GM18870 (cell line): Measurements from ENCODE around the gene CHRNA4.
"Not testable (repeated sequence)": the region's sequence is repeated elsewhere in the genome, so short reads cannot be mapped to it uniquely, and the experiment has no call there.

Experiments used
- ATAC-seq: cut with Tn5 transposase; IDR thresholded peaks from one replicate; pipeline ENCODE4 v1.9.1; 2021; ENCODE audit warnings: moderate library complexity; ENCODE audit not compliant: unreplicated experiment

The CHRNA4 gene

DNA sequence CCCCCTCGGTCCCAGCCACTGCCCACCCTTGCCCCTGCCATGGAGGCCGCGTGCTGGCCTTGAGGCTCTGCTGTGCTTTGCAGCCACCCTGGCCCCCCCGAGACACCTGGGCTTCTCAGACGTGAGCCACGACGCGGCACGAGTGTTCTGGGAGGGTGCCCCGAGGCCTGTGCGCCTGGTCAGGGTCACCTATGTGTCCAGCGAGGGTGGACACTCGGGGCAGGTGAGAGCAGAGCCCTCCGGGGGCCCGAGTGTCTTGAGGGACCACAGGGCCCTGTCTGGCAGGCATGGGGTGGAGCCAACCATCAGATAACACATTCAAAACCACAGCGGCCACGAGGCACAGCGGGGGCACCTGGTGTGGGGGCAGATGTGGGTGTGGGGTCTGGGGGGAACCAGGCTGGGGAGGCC lies 49.3 kb downstream of the CHRNA4 start:
- no peak for ATAC-seq

GRCh38 chr20:63311186-63311832 lies 49.8 kb downstream of the CHRNA4 start:
- ATAC-seq = no peak

DNA sequence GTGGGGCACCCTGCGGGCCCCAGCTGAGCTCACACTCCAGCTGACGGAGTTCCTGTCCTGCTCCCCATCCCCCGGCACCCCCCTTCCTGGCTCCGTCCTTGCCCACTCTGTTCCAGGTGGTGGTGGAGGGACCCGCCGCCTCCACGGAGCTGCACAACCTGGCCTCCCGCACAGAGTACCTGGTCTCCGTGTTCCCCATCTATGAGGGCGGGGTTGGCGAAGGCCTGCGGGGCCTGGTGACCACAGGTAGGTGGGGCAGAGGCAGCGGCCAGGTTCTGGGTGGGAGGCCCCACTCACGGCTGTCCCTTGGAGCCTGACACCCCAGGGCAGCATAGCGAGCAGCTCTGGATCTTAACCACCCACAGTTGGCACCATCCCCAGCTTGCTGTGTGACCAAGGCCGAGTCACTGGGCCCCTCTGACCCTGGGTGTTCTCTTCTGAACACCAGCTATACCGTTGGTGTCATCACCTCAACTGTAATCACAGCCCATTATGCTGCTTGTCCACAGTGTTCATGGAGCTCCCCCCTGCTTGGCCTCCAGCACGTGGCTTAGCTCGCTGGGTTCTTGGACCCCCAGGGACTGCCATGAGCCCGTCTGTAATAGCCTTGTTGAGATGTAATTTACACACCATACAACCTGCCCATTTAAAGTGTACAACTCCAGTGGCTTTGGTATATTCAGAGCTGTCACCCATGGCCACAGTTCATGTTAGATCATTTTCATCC lies 50.7 kb downstream of the CHRNA4 start:
- ATAC-seq = no peak

GRCh38 chr20:63309261-63310071 lies 51.7 kb downstream of the CHRNA4 start:
- no peak for ATAC-seq

- no peak for ATAC-seq
Measured at GRCh38 chr20:63308218-63308911, 52.8 kb downstream of the CHRNA4 start.

GRCh38 chr20:63307538-63308217 lies 53.5 kb downstream of the CHRNA4 start:
- ATAC-seq = no peak

- no peak for ATAC-seq
Measured at GRCh38 chr20:63306673-63307537, 54.2 kb downstream of the CHRNA4 start.

DNA sequence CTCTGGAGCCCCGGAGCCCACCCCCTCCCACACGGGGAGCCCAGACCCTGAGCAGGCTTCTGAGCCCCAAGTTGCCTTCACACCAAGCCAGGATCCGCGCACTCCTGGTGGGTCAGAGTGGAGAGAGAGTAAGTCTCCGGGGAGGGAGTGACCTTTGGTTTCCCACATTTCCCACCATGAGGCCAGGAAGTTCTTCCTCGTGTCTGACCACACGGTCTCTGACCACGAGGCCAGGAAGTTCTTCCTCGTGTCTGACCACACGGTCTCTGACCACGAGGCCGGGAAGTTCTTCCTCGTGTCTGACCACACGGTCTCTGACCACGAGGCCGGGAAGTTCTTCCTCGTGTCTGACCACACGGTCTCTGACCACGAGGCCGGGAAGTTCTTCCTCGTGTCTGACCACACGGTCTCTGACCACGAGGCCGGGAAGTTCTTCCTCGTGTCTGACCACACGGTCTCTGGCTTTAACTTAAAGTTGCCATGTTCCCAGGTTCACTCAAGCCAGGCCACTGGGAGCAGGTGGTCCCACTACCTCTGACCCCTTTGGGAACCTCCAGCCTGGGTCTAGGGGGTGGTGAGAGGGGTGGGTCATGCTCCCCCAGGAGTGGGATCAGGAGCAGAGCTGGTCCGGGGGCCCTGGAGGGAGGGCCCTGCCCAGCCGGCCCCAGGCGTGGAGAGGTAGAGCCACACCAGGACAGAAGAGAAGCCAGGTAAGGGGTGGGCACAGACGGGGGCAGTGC lies 55.0 kb downstream of the CHRNA4 start:
- not testable (repeated sequence) for ATAC-seq

- ATAC-seq = no peak
Measured at GRCh38 chr20:63305393-63305792, 55.8 kb downstream of the CHRNA4 start.

DNA sequence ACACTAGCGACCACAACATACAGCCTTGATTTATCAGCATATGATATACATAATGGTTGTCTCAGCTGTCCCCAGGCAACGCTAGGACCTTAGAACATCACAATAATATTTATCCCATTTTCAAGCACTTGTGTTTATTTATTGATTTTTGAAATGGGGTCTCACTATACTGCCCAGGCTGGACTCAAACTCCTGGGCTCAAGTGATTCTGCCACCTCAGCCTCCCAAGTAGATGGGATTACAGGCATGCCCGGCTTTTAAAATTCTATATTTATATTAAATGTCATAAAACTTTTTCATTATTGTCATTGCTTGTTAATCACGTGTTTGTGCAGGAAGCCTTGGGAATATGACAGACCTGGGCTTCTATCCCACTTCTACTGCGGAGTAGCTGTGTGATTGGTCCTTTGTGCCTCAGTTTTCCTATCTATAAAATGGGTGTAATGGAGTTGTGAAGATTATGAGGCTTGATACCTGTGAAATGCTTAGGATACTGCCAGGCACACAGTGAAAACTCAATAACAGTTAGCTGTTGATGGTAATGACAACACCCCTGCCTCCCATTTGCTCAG lies 58.0 kb downstream of the CHRNA4 start:
- no peak for ATAC-seq

- no peak for ATAC-seq
Measured at GRCh38 chr20:63301671-63302070, 59.5 kb downstream of the CHRNA4 start.

DNA sequence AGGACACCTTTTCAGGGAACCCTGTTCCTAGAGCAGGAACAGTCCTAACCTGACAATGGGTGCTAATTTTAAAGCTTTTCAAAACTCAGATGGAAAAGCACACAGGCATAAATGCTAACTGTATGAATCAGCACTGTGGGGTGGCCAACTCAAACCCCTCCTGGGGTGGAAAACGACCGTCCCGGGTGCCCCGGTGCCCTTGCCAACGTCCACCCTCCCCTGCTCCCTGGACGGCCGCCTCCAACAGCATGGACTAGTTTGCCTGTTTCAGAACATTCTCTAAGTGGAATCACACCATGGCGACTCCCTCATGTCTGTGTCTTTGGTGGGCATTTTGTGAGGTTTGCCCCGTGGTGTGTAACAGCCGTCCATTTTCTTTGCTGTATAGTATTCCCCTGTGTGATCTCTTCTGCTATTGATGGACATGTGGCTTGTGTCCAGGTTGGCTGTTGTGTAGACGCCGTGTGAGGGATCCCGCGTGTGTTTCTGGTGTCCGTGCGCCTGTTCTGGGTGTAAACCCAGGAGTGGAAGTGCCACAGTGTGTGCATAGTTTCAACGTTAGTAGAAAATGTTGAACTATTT lies 62.3 kb downstream of the CHRNA4 start:
- no peak for ATAC-seq

DNA sequence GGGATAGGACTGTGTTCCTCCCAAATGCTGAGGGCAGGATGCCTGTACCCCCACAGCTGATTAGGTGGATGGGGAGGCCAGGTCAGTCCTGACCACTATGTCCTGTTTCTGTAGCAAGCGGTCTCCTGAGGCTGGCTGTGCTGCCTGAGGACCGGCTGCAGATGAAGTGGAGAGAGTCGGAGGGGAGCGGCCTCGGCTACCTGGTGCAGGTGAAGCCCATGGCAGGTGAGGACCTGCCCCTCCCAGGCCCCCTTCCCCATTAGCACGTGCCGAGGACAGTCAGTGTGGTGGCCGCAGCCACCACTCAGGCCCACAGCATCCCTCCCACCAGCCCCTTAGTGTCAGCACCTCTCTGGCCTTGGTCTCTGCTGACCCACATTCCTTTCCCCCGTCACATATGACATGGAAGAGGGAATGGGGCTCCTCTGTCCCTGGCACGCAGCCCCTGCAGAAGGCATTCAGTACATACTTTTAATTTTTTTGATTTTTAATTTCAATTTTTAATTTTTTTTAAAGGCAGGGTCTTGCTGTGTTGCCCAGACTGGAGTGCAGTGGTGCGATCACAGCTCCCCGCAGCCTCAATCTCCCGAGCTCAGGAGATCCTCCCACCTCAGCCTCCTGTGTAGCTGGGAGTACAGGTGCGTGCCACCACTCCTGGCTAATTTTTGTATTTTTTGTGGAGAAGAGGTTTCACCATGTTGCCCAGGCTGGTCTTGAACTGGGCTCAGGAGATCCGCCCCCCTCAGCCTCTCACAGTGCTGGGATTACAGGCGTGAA lies 63.2 kb downstream of the CHRNA4 start:
- ATAC-seq = no peak

- no peak for ATAC-seq
Measured at GRCh38 chr20:63297371-63297781, 63.8 kb downstream of the CHRNA4 start.

- no peak for ATAC-seq
Measured at GRCh38 chr20:63296531-63297299, 64.4 kb downstream of the CHRNA4 start.

- no peak for ATAC-seq
Measured at GRCh38 chr20:63295846-63296245, 65.3 kb downstream of the CHRNA4 start.

DNA sequence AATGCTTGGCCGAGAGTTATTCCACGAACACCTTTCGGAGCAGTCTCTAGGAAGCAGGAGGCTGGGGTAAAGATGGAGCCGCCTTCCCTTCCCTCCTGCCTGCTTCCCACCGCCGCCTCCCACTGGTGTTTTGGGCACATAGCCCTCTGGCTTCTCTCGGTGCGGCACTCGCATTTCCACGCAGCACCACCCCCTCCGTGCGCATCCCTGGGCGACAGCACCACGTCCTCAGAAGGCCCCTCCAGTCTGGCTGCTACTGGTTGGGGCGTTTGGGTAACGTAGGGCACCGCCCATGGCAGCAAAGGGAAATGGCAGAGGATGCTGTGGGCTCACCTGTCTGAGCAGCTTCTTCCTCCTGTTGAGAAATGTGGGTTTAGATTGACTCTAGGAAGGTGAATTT lies 65.7 kb downstream of the CHRNA4 start:
- ATAC-seq = no peak
